ENCODE results near the gene SRCIN1. TPM values are rescaled to one million over a fixed set of nuclear protein-coding genes. Genes with fewer than 3 reads are reported as not detected.

SRCIN1 gene, protein sequence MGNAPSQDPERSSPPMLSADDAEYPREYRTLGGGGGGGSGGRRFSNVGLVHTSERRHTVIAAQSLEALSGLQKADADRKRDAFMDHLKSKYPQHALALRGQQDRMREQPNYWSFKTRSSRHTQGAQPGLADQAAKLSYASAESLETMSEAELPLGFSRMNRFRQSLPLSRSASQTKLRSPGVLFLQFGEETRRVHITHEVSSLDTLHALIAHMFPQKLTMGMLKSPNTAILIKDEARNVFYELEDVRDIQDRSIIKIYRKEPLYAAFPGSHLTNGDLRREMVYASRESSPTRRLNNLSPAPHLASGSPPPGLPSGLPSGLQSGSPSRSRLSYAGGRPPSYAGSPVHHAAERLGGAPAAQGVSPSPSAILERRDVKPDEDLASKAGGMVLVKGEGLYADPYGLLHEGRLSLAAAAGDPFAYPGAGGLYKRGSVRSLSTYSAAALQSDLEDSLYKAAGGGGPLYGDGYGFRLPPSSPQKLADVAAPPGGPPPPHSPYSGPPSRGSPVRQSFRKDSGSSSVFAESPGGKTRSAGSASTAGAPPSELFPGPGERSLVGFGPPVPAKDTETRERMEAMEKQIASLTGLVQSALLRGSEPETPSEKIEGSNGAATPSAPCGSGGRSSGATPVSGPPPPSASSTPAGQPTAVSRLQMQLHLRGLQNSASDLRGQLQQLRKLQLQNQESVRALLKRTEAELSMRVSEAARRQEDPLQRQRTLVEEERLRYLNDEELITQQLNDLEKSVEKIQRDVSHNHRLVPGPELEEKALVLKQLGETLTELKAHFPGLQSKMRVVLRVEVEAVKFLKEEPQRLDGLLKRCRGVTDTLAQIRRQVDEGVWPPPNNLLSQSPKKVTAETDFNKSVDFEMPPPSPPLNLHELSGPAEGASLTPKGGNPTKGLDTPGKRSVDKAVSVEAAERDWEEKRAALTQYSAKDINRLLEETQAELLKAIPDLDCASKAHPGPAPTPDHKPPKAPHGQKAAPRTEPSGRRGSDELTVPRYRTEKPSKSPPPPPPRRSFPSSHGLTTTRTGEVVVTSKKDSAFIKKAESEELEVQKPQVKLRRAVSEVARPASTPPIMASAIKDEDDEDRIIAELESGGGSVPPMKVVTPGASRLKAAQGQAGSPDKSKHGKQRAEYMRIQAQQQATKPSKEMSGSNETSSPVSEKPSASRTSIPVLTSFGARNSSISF
- total RNA-seq (2022; extraction: Qiagen RNA extraction) = 1.6 to 3.3 TPM (median 2.4 TPM) in 5 replicates

DNA sequence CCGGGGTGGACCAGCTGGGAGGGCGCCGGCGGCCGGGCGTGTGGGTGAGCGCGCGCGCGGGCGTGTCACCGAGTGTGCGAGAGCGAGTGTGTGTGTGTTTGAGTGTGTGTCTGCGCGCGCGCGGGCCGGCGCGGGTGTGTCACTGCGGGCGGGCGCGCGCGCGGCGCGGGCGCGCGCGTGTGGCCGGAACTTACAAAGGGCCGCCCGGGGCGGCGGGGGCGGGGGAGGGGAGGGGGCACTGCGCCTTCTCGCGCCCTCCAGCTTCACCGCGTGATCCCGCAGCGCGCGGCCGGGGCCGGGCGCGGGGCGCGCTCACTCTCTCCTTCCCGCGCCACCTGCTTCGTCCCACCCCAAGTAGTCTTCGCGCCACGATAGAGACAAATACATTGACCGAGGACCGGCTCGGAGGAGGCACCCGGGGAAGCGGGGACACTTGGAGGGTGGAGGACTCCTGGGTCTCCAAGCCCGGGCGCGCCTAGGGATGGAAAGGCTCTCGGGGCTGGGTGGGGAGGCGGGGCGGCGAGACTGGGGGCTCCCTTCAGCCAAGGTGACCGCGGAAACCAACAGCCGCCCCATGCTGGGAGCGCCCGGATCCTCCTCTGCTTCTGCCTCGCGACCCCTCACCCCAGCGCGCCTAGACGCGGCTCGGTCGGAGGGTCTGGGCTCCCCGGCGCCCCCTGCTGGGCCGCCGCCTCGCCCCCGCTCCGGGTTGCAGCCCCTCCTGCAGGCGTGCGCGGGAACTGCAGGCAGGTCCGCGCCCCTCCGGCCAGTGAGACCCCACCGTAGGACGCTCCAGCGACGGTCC, at the start of gene SRCIN1:
SRCIN1 (minus strand) TSS at position 112 of the 805 bp plus-strand sequence. CDS start 247 bp downstream, outside the sequence.

Other genes starting within 250 kb of the SRCIN1 start
- gene ARHGAP23, start 177.5 kb downstream of the SRCIN1 start, total RNA-seq (2022; extraction: Qiagen RNA extraction) = 54.9 to 79.5 TPM (median 68.3 TPM) in 5 replicates
- 10.8 to 13.3 TPM (median 12.0 TPM) in 5 replicates for gene EPOP, start 69.0 kb upstream of the SRCIN1 start, total RNA-seq (2022; extraction: Qiagen RNA extraction)
- 17.9 to 33.0 TPM (median 27.6 TPM) in 5 replicates for gene MLLT6, start 99.3 kb upstream of the SRCIN1 start, total RNA-seq (2022; extraction: Qiagen RNA extraction)
- gene CISD3, start 124.4 kb upstream of the SRCIN1 start, total RNA-seq (2022; extraction: Qiagen RNA extraction) = 59.0 to 90.7 TPM (median 77.4 TPM) in 5 replicates
- 27.1 to 65.8 TPM (median 62.0 TPM) in 5 replicates for gene PCGF2, start 142.4 kb upstream of the SRCIN1 start, total RNA-seq (2022; extraction: Qiagen RNA extraction)
- gene PSMB3, start 146.8 kb upstream of the SRCIN1 start, total RNA-seq (2022; extraction: Qiagen RNA extraction) = 364 to 413 TPM (median 395 TPM) in 5 replicates
- 34.5 to 51.8 TPM (median 49.3 TPM) in 5 replicates for gene PIP4K2B, start 193.6 kb upstream of the SRCIN1 start, total RNA-seq (2022; extraction: Qiagen RNA extraction)
- 22.2 to 25.8 TPM (median 23.1 TPM) in 5 replicates for gene CWC25, start 219.4 kb upstream of the SRCIN1 start, total RNA-seq (2022; extraction: Qiagen RNA extraction)
- gene RPL23, start 247.8 kb upstream of the SRCIN1 start, total RNA-seq (2022; extraction: Qiagen RNA extraction) = 2,325 to 3,037 TPM (median 2,389 TPM) in 5 replicates